HL-60 (cell line): ENCODE measurements around the gene UBE2D4.

Source experiments
- CTCF ChIP-seq: IDR thresholded peaks from one replicate; pipeline ENCODE4 v1.5.1; 2011; ENCODE audit warnings: low read length, control low read depth, inconsistent platforms; ENCODE audit not compliant: insufficient read depth
- GABPA ChIP-seq: IDR thresholded peaks from 2 replicates; pipeline ENCODE4 v1.6.1; 2012; ENCODE audit warnings: low read depth

GRCh38 chr7:43904533-43905208 is 21.6 kb upstream of the UBE2D4 start:
- TF ChIP-seq CTCF, result no peak
- no peak for TF ChIP-seq GABPA
